Thyroid gland (tissue), 4 donors: ENCODE measurements around the gene PDLIM4.

ENCODE experiments used
- POLR2A ChIP-seq, 2 donors: fragments of 450-650 bp; IDR thresholded peaks; one replicate each; pipeline ENCODE4 v1.6.1; 2017; ENCODE audit warnings: antibody characterized with exemption in 2 of 2, mild to moderate bottlenecking in 2 of 2, moderate library complexity in 1 of 2
- TF ChIP-seq, protein P1 (sequence below), 6 experiments: fragments of 200-600 bp in 3 of 6; fragments of 450-650 bp in 3 of 6; sonication (generic) in 3 of 6; IDR thresholded peaks; one replicate each; pipeline ENCODE4 v1.5.1; 2016 to 2019; ENCODE audit warnings: antibody characterized with exemption in 6 of 6, mild to moderate bottlenecking in 2 of 6, inconsistent platforms in 1 of 6, moderate library complexity in 1 of 6

DNA sequence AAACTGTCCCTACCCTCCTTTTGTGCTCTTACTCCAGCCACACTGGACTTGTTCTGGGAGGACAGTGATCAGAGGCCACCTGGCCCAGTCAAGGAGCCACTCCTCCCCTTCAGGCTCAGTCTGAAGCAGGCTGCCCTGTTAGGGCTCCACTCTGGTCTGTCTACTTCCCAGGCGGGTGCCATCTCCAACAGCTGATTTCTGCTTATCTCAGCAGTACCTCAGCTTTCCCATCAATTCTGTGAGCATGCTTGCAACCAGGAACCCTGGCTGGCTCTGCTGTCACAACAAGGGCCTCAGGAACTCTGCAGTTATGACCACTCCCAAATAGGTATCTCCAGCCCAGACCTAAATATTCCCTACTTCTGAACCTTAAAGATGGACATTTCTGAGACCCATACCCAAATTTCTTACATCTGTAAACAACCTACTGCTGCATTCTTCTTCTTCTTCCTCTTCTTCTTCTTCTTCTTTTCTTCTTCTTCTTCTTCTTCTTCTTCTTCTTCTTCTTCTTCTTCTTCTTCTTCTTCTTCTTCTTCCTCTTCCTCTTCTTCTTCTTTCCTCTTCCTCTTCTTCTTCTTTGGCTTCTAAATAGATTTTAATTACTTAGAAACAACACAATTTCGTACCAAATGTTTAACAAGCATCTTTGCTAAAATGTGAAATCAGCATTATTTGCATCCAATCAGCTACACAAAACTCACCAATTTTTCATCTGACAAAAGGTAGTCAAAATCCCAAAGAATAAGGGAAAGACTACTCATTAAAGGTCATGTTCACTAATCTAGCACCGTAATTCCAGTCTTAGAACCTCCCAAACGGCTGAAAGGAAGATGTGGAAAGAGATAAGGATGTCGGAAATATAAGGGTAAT lies 23.1 kb downstream of the PDLIM4 start:
- TF ChIP-seq, protein P1, sequence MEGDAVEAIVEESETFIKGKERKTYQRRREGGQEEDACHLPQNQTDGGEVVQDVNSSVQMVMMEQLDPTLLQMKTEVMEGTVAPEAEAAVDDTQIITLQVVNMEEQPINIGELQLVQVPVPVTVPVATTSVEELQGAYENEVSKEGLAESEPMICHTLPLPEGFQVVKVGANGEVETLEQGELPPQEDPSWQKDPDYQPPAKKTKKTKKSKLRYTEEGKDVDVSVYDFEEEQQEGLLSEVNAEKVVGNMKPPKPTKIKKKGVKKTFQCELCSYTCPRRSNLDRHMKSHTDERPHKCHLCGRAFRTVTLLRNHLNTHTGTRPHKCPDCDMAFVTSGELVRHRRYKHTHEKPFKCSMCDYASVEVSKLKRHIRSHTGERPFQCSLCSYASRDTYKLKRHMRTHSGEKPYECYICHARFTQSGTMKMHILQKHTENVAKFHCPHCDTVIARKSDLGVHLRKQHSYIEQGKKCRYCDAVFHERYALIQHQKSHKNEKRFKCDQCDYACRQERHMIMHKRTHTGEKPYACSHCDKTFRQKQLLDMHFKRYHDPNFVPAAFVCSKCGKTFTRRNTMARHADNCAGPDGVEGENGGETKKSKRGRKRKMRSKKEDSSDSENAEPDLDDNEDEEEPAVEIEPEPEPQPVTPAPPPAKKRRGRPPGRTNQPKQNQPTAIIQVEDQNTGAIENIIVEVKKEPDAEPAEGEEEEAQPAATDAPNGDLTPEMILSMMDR (IDR thresholded peaks at IDR 0.05) = no peak
- TF ChIP-seq POLR2A (IDR thresholded peaks at IDR 0.05) = no peak
